SK-N-DZ (cell line): Measurements from ENCODE around the gene JADE1.

Experiments
- DNase-seq: peaks from one replicate; pipeline ENCODE4 v3.0.0-alpha.2; 2015; ENCODE audit warnings: low spot score

JADE1 gene

GRCh38 chr4:128841402-128841801 lies 31.9 kb downstream of the JADE1 start:
- no peak for DNase-seq

GRCh38 chr4:128844931-128845330 lies 35.4 kb downstream of the JADE1 start:
- no peak for DNase-seq

- DNase-seq = no peak
Measured at GRCh38 chr4:128846063-128846462, 36.6 kb downstream of the JADE1 start.

DNA sequence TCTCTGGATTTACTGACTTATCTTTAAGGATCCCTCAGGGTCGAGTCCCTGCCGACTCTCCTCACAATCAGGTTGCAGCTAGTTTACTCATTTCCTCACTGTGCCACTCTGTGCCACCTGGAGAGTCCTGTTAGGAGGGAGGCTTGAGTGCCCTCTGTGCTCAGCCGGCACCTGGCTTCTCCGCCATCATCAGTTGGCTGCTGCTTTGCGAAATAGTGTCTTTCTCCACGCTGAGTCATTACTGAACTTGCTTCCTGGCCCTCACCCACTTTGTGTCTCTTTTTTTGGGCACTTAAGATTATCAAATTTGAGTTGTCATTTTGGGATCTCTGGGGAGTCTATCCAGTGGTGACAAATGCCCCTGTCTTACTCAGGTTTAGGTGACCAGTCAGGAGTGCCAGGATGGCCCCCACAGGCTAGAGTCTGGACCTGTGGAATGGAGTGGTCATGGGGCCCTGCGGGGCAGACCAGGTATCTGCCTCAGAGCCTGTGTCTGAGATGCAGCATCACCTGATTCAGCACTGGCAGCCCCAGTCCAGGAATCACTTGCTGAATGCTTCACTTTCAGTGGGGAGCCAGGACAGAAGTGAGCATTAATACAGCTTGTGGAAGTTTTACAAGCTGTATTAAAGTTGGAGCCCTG lies 37.7 kb downstream of the JADE1 start:
- DNase-seq = no peak

GRCh38 chr4:128848461-128848860 lies 39.0 kb downstream of the JADE1 start:
- no peak for DNase-seq

DNA sequence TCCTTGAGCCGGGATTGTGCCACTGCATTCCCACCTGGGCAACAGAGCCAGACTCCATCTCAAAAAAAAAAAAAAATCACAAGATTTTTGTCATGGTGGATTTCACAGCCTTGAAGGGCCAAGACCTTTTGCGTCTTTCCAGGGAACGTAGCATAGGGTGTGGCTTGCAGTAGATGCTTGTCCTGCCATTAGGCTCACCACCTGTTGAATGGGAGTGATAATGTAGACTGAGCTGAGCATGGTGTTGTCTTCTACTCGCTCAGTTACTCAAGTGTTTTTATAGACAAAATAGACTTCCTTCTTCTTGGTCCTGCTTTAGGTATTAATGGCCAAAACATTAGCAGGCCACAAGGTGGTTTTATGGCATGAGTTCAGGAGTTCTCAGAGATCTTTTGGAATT lies 40.8 kb downstream of the JADE1 start:
- no peak for DNase-seq

- DNase-seq = no peak
Measured at GRCh38 chr4:128853741-128854140, 44.2 kb downstream of the JADE1 start.

DNA sequence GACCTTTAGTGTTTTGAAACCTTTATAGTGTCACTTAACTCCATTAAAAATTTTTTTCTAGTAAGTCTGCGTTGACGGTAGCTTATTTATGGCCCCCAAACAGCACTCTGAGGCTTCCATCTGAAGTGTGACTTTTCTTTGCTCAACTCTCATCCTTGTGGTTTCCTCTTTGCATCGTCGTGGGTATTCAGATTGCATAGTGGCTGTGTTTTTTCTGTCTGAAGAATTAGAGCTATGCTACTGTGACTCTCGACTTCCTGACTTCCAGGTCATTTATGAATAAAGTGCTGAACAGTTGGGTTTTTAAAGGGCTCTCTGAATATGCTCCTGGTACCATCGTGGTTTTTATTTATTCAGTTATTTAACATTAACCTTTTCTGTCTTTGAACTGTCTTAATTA lies 44.9 kb downstream of the JADE1 start:
- DNase-seq = no peak

- DNase-seq = no peak
Measured at GRCh38 chr4:128855621-128856020, 46.1 kb downstream of the JADE1 start.

DNA sequence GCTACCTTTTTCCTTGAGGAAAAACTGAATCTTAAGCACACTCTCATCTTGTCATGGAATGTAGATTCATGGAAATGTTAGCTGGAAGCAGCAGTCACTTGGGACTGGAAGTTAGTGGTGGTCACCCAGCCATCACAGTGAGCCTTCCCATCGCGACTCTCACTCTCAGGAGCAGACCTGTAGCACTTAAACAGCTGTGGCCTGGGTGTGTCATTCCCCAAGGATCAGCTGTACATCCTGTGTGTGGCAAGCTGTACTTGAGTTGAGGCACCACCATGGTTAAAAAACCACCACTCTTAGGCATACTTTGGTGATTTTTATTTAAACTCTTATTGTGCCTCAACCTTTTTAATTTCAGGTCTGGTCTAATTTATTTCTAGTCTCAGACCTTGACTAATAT lies 46.7 kb downstream of the JADE1 start:
- no peak for DNase-seq

GRCh38 chr4:128858879-128859671 lies 49.6 kb downstream of the JADE1 start:
- no peak for DNase-seq

- no peak for DNase-seq
Measured at GRCh38 chr4:128859887-128860677, 50.6 kb downstream of the JADE1 start.

DNA sequence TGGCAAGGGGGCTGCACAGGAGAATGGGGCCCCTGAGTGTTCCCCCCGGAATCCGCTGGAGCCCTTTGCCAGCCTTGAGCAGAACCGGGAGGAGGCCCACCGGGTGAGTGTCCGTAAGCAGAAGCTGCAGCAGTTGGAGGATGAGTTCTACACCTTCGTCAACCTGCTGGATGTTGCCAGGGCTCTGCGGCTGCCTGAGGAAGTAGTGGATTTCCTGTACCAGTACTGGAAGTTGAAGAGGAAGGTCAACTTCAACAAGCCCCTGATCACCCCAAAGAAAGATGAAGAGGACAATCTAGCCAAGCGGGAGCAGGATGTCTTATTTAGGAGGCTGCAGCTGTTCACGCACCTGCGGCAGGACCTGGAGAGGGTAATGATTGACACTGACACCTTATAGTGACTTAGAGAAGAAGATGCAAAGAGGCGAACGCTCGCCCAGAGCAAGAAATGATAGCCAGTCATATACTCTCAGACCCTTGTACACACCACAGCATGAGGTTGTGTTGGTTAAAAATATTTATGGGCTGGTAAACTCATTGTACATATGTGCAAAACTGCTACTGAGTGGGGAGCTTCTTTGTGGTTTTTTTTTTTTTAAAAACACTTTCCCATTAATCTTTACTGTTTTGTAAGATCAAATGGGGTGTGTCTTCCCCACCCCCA lies 52.5 kb downstream of the JADE1 start:
- DNase-seq = no peak

DNA sequence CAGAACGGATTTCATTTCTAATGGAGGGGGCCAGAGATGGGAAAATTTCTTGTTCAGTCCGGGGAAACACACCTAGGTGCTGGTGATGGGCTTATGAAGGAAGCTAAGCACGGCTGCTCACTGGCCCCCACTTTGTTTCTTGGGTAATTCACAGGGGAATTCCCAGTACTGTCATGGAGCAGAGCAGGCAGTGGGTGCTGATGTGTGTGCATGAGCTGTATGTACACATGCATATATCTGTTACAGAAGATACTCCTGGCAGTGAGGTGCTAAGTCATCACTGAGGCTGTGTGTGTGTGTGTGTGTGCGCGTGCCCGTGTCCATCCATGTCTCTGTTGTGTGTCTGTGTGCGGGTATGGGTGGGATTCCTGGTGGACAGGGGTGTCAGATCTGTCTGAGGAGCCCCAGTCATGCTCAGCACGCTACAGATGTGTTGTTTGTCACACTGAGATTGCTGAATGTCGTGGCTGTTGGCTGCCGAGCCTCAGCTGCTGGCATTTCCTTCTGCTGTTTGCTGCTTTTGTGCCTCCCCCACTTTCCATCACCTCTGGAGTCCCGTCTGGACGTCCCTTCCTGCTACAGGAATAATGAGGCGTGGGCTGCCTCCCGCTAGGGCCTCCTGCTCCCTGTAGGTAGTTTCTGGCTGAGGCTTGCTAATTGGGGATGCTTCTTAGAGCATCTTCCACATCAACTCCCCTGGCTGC lies 53.3 kb downstream of the JADE1 start:
- no peak for DNase-seq

- peak; percentile 65 for DNase-seq
Measured at GRCh38 chr4:128863312-128864075, 54.0 kb downstream of the JADE1 start.

- no peak for DNase-seq
Measured at GRCh38 chr4:128865132-128865531, 55.6 kb downstream of the JADE1 start.

DNA sequence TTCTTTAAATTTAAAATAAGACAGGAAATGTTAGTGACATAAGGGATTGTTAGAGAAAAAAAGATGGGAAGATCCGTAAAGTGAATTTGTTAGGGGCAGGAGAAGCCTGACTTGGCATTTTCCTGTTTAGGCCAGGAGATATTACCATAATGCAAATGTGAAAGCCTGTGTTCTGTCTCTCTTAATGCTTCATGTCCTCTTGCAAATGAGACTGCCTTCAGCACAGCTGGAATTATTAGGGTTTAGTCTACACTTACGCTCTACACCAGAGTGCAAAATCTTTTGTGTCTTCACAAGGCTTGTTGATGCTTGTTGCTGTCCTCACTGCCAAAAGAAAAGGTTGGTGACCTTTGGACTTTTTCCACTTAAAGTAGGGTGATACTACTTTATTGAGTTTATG lies 56.8 kb downstream of the JADE1 start:
- no peak for DNase-seq

- no peak for DNase-seq
Measured at GRCh38 chr4:128866691-128867090, 57.2 kb downstream of the JADE1 start.

DNA sequence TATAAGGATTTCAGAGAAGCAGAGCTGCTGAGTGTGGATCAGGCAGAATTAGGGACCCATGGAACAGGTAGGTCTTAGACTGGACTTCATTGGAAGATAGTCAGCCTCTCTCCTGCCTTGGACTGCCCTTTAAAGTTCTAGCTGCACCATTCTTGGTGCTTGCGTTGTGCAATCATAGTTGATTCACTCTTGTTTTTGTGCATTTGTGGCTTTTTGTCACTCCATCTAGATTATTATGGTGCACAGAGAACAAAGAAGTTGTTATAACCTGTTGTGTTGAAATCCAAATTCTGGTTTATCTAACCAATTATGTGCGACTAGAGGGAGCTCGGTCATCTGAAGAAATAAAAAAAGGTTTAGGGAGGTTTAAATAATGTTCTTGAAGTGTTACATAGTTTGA lies 59.3 kb downstream of the JADE1 start:
- no peak for DNase-seq

- DNase-seq = no peak
Measured at GRCh38 chr4:128869776-128870509, 60.4 kb downstream of the JADE1 start.
